GM20000 (cell line): Measurements from ENCODE around the gene EXD3.

Experiments
- DNase-seq: peaks from one replicate; pipeline ENCODE4 v3.0.0; 2012; ENCODE audit warnings: low spot score
- CTCF ChIP-seq: IDR thresholded peaks from 2 replicates; pipeline ENCODE4 v1.5.1; 2012; ENCODE audit warnings: mild to moderate bottlenecking, control low read depth; ENCODE audit errors: extremely low read depth, missing control alignments

Gene EXD3

GRCh38 chr9:137366891-137367381, 56.0 kb downstream of the EXD3 start:
- TF ChIP-seq CTCF = no peak
- DNase-seq = no peak

- TF ChIP-seq CTCF = no peak
- no peak for DNase-seq
These were observed 56.5 kb downstream of the EXD3 start for GRCh38 chr9:137366445-137366810.

- DNase-seq = no peak
- no peak for TF ChIP-seq CTCF
These were observed 57.2 kb downstream of the EXD3 start for GRCh38 chr9:137365552-137366444.

GRCh38 chr9:137365056-137365455, 57.9 kb downstream of the EXD3 start:
- TF ChIP-seq CTCF = no peak
- DNase-seq = no peak

GRCh38 chr9:137359850-137360249, 63.1 kb downstream of the EXD3 start:
- no peak for DNase-seq
- no peak for TF ChIP-seq CTCF

GRCh38 chr9:137358126-137358525, 64.8 kb downstream of the EXD3 start:
- TF ChIP-seq CTCF = no peak
- peak; percentile 4 for DNase-seq

- TF ChIP-seq CTCF = no peak
- DNase-seq = peak; percentile 7
These were observed 65.8 kb downstream of the EXD3 start for GRCh38 chr9:137357166-137357565.
